ENCODE data around the gene OSBP2. TPM values are rescaled to one million over a fixed set of nuclear protein-coding genes. Genes with fewer than 3 reads are reported as not detected.

OSBP2 gene
- total RNA-seq, 1 experiment from 2014 or later = 6.2 TPM

- ChIA-PET POLR2A (no interaction called here), CTCF (interaction anchor here (1.4 to 2.4 kb wide), 3 partner anchors 10 to 128 kb away, joined by 4 to 10 read pairs (median 6); no protein-coding TSS in a partner anchor)
- Mint-ChIP-seq H3K4me3 (ENCODE audit: unreplicated experiment) (no peak overlapping the region), H3K27ac (ENCODE audit: unreplicated experiment) (no peak overlapping the region), H3K27me3 (ENCODE audit: insufficient read depth, unreplicated experiment) (no peaks in the 10 kb centered on the region), H3K9me3 (ENCODE audit: unreplicated experiment) (no peaks in the 10 kb centered on the region), H3K36me3 (ENCODE audit: insufficient read depth, unreplicated experiment) (peaks cover 30% of the 10 kb centered on the region), H3K4me1 (ENCODE audit: low read depth, unreplicated experiment) (no peaks in the 10 kb centered on the region)
- BruUV-seq (replicated peaks) = no TSS peak
- H3K36me3 ChIP-seq (ENCODE audit: control insufficient read depth, insufficient read depth, low read length) = no peaks in the 10 kb centered on the region; the same call in none of the 2 replicates
- TF ChIP-seq CTCF (IDR thresholded peaks at IDR 0.05; ENCODE audit: insufficient read depth in 1 of 2, low read depth in 1 of 2, low read length in 1 of 2, severe bottlenecking in 1 of 2, unreplicated experiment in 1 of 2) = no peak
- H3K9me3 ChIP-seq = no peaks in the 10 kb centered on the region
- H3K4me1 ChIP-seq = no peaks in the 10 kb centered on the region
- no peak overlapping the region for H3K4me3 ChIP-seq (ENCODE audit: low read depth, low read length)
- H3K27me3 ChIP-seq (replicated peaks; ENCODE audit: control insufficient read depth, insufficient read depth, low read length) = no peaks in the 10 kb centered on the region
- intact Hi-C loops (cut with micrococcal nuclease; ENCODE audit: unreplicated experiment) = no loop called here
- DNase-seq = no peak
These were observed 196.7 kb downstream of the OSBP2 start for GRCh38 chr22:30891443-30891755.

- intact Hi-C loops (cut with micrococcal nuclease; ENCODE audit: unreplicated experiment) = no loop called here
- ChIA-PET CTCF (interaction anchor here (0.7 to 2.4 kb wide), 3 partner anchors 10 to 89 kb away, joined by 3 to 6 read pairs (median 4); no protein-coding TSS in a partner anchor), POLR2A (no interaction called here)
- H3K4me3 ChIP-seq (ENCODE audit: low read depth, low read length) = no peak overlapping the region
- no peak for DNase-seq
- H3K9me3 ChIP-seq = no peaks in the 10 kb centered on the region
- Mint-ChIP-seq H3K27ac (ENCODE audit: unreplicated experiment) (no peak overlapping the region), H3K9me3 (ENCODE audit: unreplicated experiment) (no peaks in the 10 kb centered on the region), H3K4me3 (ENCODE audit: unreplicated experiment) (no peak overlapping the region), H3K27me3 (ENCODE audit: insufficient read depth, unreplicated experiment) (no peaks in the 10 kb centered on the region), H3K36me3 (ENCODE audit: insufficient read depth, unreplicated experiment) (peaks cover 26% of the 10 kb centered on the region), H3K4me1 (ENCODE audit: low read depth, unreplicated experiment) (no peaks in the 10 kb centered on the region)
- no peak for TF ChIP-seq CTCF (IDR thresholded peaks at IDR 0.05; ENCODE audit: insufficient read depth in 1 of 2, low read depth in 1 of 2, low read length in 1 of 2, severe bottlenecking in 1 of 2, unreplicated experiment in 1 of 2)
- H3K27me3 ChIP-seq (replicated peaks; ENCODE audit: control insufficient read depth, insufficient read depth, low read length) = no peaks in the 10 kb centered on the region
- H3K36me3 ChIP-seq (ENCODE audit: control insufficient read depth, insufficient read depth, low read length) = no peaks in the 10 kb centered on the region; the same call in none of the 2 replicates
- no peaks in the 10 kb centered on the region for H3K4me1 ChIP-seq
- no TSS peak for BruUV-seq (replicated peaks)
These were observed 197.1 kb downstream of the OSBP2 start for GRCh38 chr22:30891781-30892180.

GRCh38 chr22:30892286-30892685 lies 197.6 kb downstream of the OSBP2 start:
- Histone ChIP-seq H3K4me1 (no peaks in the 10 kb centered on the region), H3K27me3 (replicated peaks; ENCODE audit: control insufficient read depth, insufficient read depth, low read length) (no peaks in the 10 kb centered on the region), H3K9me3 (no peaks in the 10 kb centered on the region), H3K36me3 (ENCODE audit: control insufficient read depth, insufficient read depth, low read length) (no peaks in the 10 kb centered on the region; the same call in none of the 2 replicates), H3K4me3 (ENCODE audit: low read depth, low read length) (no peak overlapping the region)
- intact Hi-C loops (cut with micrococcal nuclease; ENCODE audit: unreplicated experiment) = no loop called here
- peaks cover 25% of the 10 kb centered on the region for H3K36me3 Mint-ChIP-seq (ENCODE audit: insufficient read depth, unreplicated experiment)
- no peak for DNase-seq
- TF ChIP-seq CTCF (IDR thresholded peaks at IDR 0.05; ENCODE audit: insufficient read depth in 1 of 2, low read depth in 1 of 2, low read length in 1 of 2, severe bottlenecking in 1 of 2, unreplicated experiment in 1 of 2) = no peak
- CTCF ChIA-PET = interaction anchor here (0.7 kb wide), 1 partner anchor 89 kb away, joined by 3 read pairs; no protein-coding TSS in a partner anchor
- H3K27me3 Mint-ChIP-seq (ENCODE audit: insufficient read depth, unreplicated experiment) = no peaks in the 10 kb centered on the region
- no TSS peak for BruUV-seq (replicated peaks)
- no peak overlapping the region for H3K4me3 Mint-ChIP-seq (ENCODE audit: unreplicated experiment)
- H3K9me3 Mint-ChIP-seq (ENCODE audit: unreplicated experiment) = no peaks in the 10 kb centered on the region
- H3K27ac Mint-ChIP-seq (ENCODE audit: unreplicated experiment) = no peak overlapping the region
- POLR2A ChIA-PET = no interaction called here
- H3K4me1 Mint-ChIP-seq (ENCODE audit: low read depth, unreplicated experiment) = no peaks in the 10 kb centered on the region
